ENCODE results near the gene NCR1. TPM values are rescaled to one million over a fixed set of nuclear protein-coding genes. Genes with fewer than 3 reads are reported as not detected.
"Not testable (repeated sequence)": the region's sequence is repeated elsewhere in the genome, so short reads cannot be mapped to it uniquely, and the experiment has no call there.

NCR1 gene, protein sequence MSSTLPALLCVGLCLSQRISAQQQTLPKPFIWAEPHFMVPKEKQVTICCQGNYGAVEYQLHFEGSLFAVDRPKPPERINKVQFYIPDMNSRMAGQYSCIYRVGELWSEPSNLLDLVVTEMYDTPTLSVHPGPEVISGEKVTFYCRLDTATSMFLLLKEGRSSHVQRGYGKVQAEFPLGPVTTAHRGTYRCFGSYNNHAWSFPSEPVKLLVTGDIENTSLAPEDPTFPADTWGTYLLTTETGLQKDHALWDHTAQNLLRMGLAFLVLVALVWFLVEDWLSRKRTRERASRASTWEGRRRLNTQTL
- under 1 TPM in 1 of 2 donors, not detected in 1; 0.29 TPM for total RNA-seq
- long read RNA-seq, donor 1: 0 reads
- long read RNA-seq, donor 2: 0 reads

GRCh38 chr19:54905803-54906511 lies at the start of gene NCR1:
Gene NCR1, plus strand, starts transcription at chr19:54906148. Its CDS starts 40 bp downstream, at chr19:54906188.
- intact Hi-C loops (cut with DNase I): no loop called here
- peak; percentile 74 for DNase-seq (ENCODE audit: low spot score)

DNA sequence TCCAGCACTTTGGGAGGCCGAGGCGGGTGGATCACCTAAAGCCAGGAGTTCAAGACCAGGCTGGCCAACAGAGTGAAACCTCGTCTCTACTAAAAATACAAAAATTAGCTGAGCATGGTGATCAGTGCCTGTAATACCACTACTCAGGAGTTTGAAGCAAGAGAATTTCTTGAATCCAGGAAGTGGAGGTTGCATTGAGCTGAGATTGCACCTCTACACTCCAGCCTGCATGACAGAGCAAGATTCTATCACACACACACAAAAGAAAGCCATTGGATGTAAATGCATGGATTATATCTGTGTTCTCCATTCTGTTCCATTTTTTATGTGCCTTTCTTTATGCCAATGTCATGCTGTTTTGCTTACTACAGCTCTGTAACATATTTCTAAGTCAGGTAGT lies 47.5 kb upstream of the NCR1 start:
- DNase-seq (ENCODE audit: low spot score); intact Hi-C loops (cut with DNase I): not testable (repeated sequence)

- DNase-seq (ENCODE audit: low spot score); intact Hi-C loops (cut with DNase I): not testable (repeated sequence)
Observed at GRCh38 chr19:54859421-54859820, 46.5 kb upstream of the NCR1 start.

DNA sequence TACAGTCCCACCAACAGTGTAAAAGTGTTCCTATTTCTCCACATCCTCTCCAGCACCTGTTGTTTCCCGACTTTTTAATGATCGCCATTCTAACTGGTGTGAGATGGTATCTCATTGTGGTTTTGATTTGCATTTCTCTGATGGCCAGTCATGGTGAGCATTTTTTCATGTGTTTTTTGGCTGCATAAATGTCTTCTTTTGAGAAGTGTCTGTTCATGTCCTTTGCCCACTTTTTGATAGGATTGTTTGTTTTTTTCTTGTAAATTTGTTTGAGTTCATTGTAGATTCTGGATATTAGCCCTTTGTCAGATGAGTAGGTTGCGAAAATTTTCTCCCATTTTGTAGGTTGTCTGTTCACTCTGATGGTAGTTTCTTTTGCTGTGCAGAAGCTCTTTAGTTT lies 42.5 kb upstream of the NCR1 start:
- DNase-seq (ENCODE audit: low spot score); intact Hi-C loops (cut with DNase I): not testable (repeated sequence)

DNA sequence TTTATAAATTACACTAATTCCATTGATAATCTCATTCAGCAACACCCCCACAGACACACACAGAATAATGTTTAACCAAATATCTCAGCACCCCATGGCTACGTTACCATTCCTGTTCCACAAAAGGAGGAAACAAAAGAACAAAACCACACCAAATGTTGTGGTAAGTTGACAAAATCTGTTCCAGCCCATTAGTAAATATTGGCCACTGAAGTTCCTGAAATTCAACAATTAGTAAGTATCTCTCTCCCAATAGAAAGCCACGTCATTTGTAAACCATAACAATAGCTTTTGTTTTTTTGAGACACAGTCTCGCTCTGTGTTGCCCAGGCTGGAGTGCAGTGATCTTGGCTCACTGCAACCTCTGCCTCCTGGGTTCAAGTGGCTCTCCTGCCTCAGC lies 34.3 kb upstream of the NCR1 start:
- intact Hi-C loops (cut with DNase I): no loop called here
- DNase-seq (ENCODE audit: low spot score): no peak

GRCh38 chr19:54873990-54874389 lies 32.0 kb upstream of the NCR1 start, which contains the start of gene FCAR:
Gene FCAR, plus strand, starts transcription at chr19:54874235. Its CDS starts 55 bp downstream, at chr19:54874290.
- no peak for DNase-seq (ENCODE audit: low spot score)
- intact Hi-C loops (cut with DNase I): no loop called here

DNA sequence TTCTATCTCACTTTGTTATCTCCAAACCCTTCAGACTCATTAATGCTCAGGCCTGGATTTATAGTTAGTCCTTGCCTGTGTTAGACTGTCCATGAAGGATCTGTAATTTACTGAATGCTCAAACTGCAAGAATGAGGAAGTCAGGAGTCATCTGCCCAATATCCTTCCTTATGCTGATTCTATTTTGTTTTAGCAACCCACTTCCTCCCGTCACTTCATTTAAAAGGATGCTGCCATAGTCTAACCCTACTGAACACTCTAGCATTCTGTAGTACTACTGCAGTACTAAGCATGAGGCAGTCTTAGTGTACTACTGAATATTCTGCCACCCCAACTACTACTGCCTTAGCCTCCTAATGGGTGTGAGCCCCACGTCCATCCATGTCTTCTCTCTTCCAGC lies 30.4 kb upstream of the NCR1 start:
- intact Hi-C loops (cut with DNase I): no loop called here
- no peak for DNase-seq (ENCODE audit: low spot score)

- no peak for DNase-seq (ENCODE audit: low spot score)
- intact Hi-C loops (cut with DNase I): no loop called here
Observed at GRCh38 chr19:54877471-54877870, 28.5 kb upstream of the NCR1 start.

DNA sequence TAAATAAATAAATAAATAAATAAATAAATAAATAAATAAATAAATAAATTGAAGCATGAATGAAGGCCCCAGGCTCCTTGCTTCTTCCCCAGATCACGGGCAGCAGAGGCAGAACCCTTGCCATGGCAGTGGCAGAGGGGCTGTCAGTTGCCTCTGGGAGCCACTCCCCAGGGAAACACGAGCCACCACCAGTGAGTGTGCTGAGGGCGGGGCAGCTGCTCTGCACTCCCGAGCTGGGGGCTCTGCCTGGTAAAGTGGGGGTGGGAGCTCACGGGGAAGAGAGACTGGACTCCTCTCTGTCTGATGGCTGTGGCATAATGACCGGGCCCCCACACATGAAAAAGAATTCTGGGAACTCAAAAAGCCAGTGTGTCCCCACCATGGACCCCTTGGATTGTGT lies 24.1 kb upstream of the NCR1 start:
- DNase-seq (ENCODE audit: low spot score): no peak
- intact Hi-C loops (cut with DNase I): no loop called here

DNA sequence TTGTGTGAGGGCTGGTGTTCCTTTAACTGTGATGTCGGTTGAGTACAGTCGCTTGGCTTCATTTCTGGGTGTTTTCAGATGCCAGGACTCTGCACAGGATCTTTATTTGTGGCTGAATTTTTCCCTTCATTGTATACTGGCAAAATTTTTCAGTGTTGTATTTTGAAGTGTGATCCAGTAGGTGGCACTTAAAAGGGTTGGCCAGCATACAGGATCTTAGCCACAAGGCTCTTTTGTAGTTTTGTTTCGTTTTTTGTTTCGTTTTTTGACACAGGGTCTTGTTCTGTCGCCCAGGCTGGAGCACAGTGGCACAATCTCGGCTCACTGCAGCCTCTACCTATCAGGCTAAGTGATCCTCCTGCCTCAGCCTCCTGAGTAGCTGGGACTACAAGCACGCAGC lies 23.2 kb upstream of the NCR1 start:
- intact Hi-C loops (cut with DNase I): no loop called here
- DNase-seq (ENCODE audit: low spot score): no peak

GRCh38 chr19:54883228-54883627 lies 22.7 kb upstream of the NCR1 start:
- intact Hi-C loops (cut with DNase I): no loop called here
- no peak for DNase-seq (ENCODE audit: low spot score)

DNA sequence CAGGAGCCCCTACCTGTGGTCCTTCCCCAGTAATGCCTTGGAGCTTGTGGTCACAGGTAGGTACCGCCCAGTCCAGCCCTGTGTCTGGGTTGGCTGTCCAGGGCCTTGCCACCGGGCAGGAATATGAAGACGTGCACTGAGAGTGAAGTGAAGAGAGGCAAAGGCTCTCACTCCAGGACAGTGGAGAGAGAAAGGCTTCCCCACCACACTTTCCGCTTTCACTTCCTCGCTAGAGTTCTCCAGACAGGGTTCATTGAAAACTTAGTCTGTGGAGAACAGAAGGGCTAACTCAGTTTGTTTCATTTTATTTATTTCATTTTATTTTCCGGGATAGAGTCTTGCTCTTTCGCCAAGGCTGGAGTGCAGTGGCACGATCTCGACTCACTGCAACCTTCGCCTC lies 17.7 kb upstream of the NCR1 start:
- intact Hi-C loops (cut with DNase I): no loop called here
- no peak for DNase-seq (ENCODE audit: low spot score)

- intact Hi-C loops (cut with DNase I): no loop called here
Observed at GRCh38 chr19:54889566-54889965, 16.4 kb upstream of the NCR1 start.

GRCh38 chr19:54893406-54893805 lies 12.5 kb upstream of the NCR1 start:
- intact Hi-C loops (cut with DNase I): no loop called here
- no peak for DNase-seq (ENCODE audit: low spot score)

More at GRCh38 chr19:54889566-54889965, 16.4 kb upstream of the NCR1 start:
- no peak for DNase-seq (ENCODE audit: low spot score)

GRCh38 chr19:54894106-54894505 lies 11.8 kb upstream of the NCR1 start:
- intact Hi-C loops (cut with DNase I); DNase-seq (ENCODE audit: low spot score): not testable (repeated sequence)

DNA sequence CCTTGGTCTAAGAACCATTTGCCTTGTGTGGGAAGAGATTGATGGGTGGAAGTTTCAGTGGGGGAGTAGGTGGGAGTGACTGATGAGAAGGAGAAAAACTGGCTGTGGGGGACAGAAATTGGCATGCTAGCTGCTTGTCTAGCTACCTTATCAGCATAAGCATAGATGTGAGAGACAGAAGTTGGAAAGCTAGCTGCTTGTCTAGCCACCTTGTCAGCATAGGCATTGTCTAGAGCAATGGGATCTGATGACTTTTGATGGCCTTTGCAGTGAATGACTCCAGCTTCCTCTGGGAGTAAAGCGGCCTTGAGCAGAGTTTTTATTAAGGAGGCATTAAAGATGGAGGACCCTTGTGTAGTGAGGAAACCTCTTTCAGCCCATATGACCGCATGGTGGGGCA lies 9.9 kb upstream of the NCR1 start:
- intact Hi-C loops (cut with DNase I): no loop called here
- no peak for DNase-seq (ENCODE audit: low spot score)

DNA sequence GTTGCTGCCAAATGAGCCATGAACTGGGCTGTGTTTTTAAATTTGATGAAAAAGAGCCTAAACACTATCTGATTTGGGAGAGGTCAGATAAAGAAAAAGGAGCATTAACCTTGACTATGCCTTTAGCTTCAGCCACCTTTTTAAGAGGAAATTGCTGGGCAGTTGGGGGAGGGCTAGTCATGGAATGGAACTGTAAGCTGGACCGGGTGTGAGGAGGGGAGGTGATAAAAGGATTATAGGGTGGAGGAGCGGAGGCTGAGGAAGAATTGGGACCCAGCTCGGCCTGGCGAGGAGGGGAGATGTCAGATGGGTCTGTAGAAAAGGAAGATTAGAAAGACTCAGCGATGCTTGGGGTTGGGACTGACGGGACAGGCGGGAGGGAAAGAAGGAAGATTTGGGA lies 7.3 kb upstream of the NCR1 start:
- peak; percentile 64 for DNase-seq (ENCODE audit: low spot score)
- intact Hi-C loops (cut with DNase I): not testable (repeated sequence)

GRCh38 chr19:54899646-54900045 lies 6.3 kb upstream of the NCR1 start:
- intact Hi-C loops (cut with DNase I): not testable (repeated sequence)
- peak; percentile 51 for DNase-seq (ENCODE audit: low spot score)

DNA sequence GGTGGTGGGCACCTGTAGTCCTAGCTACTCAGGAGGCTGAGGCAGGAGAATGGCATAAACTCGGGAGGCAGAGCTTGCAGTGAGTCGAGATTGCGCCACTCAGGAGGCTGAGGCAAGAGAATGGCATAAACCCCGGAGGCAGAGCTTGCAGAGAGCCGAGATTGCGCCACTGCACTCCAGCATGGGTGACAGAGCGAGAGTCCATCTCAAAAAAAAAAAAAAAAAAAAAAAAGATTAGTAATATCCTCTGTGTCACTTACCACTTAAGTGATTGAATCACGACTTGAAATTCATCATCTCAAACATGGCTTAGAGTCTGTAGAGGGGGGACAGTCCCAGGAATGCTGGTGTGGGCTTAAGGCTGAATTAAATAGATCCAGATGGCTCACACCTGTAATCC lies 4.8 kb upstream of the NCR1 start:
- intact Hi-C loops (cut with DNase I): not testable (repeated sequence)
- peak; percentile 87 for DNase-seq (ENCODE audit: low spot score)

- intact Hi-C loops (cut with DNase I): no loop called here
Observed at GRCh38 chr19:54902061-54902460, 3.9 kb upstream of the NCR1 start.

GRCh38 chr19:54903303-54903702 lies 2.6 kb upstream of the NCR1 start:
- no peak for DNase-seq (ENCODE audit: low spot score)
- intact Hi-C loops (cut with DNase I): no loop called here

More at GRCh38 chr19:54902061-54902460, 3.9 kb upstream of the NCR1 start:
- no peak for DNase-seq (ENCODE audit: low spot score)
